Activated CD4-positive, alpha-beta memory T cell treated with anti-CD3 and anti-CD28 coated beads for 36 hours (primary cell): ENCODE measurements around the gene SERPINA9. TPM values are rescaled to one million over a fixed set of nuclear protein-coding genes. Genes with fewer than 3 reads are reported as not detected.
A peak's percentile ranks its signal among the peaks of the same experiment; 100 is the strongest.
"Not testable (repeated sequence)": the region's sequence is repeated elsewhere in the genome, so short reads cannot be mapped to it uniquely, and the experiment has no call there.

ENCODE experiments used
- CTCF ChIA-PET: fragments of 350-600 bp; sonication (Branson Sonifier 250); formaldehyde crosslinking; loops from one replicate; lab custom pipeline; 2021; ENCODE audit warnings: antibody characterized with exemption, inconsistent platforms; lab: Charles Lee
- POLR2A ChIA-PET: fragments of 350-600 bp; sonication (Branson Sonifier 250); formaldehyde crosslinking; loops from one replicate; lab custom pipeline; 2021; ENCODE audit warnings: antibody characterized with exemption; lab: Charles Lee
- DNase-seq: peaks from one replicate; pipeline ENCODE4 v3.0.0-alpha.2; 2020
- H3K27ac Mint-ChIP-seq: one replicate; pipeline ENCODE4 v1.8.0; 2021; ENCODE audit warnings: mixed read lengths
- H3K27me3 Mint-ChIP-seq: one replicate; pipeline ENCODE4 v1.8.0; 2021; ENCODE audit warnings: mixed read lengths
- H3K36me3 Mint-ChIP-seq: one replicate; pipeline ENCODE4 v1.8.0; 2021; ENCODE audit warnings: mixed read lengths
- H3K4me1 Mint-ChIP-seq: one replicate; pipeline ENCODE4 v1.8.0; 2021; ENCODE audit warnings: low read depth, mixed read lengths
- H3K4me3 Mint-ChIP-seq: one replicate; pipeline ENCODE4 v1.8.0; 2021; ENCODE audit warnings: mild to moderate bottlenecking, mixed read lengths
- H3K9me3 Mint-ChIP-seq: one replicate; pipeline ENCODE4 v1.8.0; 2021; ENCODE audit warnings: mixed read lengths
- intact Hi-C: fragments of 100-400 bp; cut with micrococcal nuclease; formaldehyde crosslinking; loops from one replicate; pipeline ENCODE4 v1.15.1; 2023
- total RNA-seq, 2 experiments: library from RNA; stranded (reverse); gene quantifications; one replicate each; pipeline ENCODE4 v1.2.3, GENCODE V29; 2021

SERPINA9 gene
- total RNA-seq, 2 experiments from 2014 or later = not detected

- ChIA-PET POLR2A (no interaction called here), CTCF (no interaction called here)
- Mint-ChIP-seq H3K9me3 (no peaks in the 10 kb centered on the region), H3K27me3 (peaks cover 9% of the 10 kb centered on the region), H3K36me3 (no peaks in the 10 kb centered on the region), H3K4me1 (no peaks in the 10 kb centered on the region), H3K4me3 (no peak overlapping the region), H3K27ac (no peak overlapping the region)
- intact Hi-C loops = no loop called here
- DNase-seq = no peak
These were observed 36.4 kb downstream of the SERPINA9 start for GRCh38 chr14:94439453-94440057.

GRCh38 chr14:94428610-94429009, 47.4 kb downstream of the SERPINA9 start:
- ChIA-PET POLR2A (no interaction called here), CTCF (interaction anchor here (1.0 kb wide), 1 partner anchor 27 kb away, joined by 4 read pairs; no protein-coding TSS in a partner anchor)
- intact Hi-C loops = no loop called here

DNA sequence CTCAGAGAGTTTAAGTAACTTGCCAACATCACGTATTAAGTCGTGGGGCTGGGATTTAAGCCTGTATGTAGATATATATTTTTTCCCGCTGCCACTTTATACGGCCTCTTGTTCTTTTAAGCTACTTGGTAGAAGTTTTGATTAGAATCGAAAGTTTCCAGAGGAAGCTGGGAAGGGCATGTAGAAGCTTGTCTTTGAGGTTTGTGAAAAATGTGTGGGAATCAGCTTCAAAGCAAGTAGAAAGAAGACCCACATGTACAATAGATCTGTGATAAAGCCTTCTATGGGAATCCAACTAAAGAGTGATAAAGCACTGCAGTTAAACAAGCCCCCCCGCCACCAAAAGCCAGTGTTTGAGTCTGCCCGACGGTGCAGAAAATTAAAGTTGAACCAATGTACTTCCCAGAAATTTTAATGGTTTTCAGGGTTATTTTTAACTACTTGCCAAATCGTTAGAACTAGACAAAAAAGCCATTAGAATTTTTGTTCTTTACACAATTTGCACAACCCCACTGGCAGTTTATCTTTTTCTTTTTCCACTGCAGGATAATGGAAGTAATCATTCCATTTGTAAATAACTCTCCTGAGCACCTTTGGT, 48.9 kb downstream of the SERPINA9 start:
- ChIA-PET POLR2A (no interaction called here), CTCF (no interaction called here)
- no peaks in the 10 kb centered on the region for H3K36me3 Mint-ChIP-seq
- H3K27me3 Mint-ChIP-seq = peaks cover 8% of the 10 kb centered on the region
- no peak for DNase-seq
- H3K4me3 Mint-ChIP-seq = no peak overlapping the region
- intact Hi-C loops = no loop called here
- H3K9me3 Mint-ChIP-seq = peaks cover 3% of the 10 kb centered on the region
- H3K27ac Mint-ChIP-seq = no peak overlapping the region
- H3K4me1 Mint-ChIP-seq = peaks cover 7% of the 10 kb centered on the region

More at GRCh38 chr14:94428610-94429009, 47.4 kb downstream of the SERPINA9 start:
- Mint-ChIP-seq H3K9me3 (peaks cover 3% of the 10 kb centered on the region), H3K27ac (no peak overlapping the region), H3K27me3 (peaks cover 5% of the 10 kb centered on the region), H3K4me1 (no peaks in the 10 kb centered on the region), H3K4me3 (no peak overlapping the region), H3K36me3 (no peaks in the 10 kb centered on the region)
- no peak for DNase-seq

- Mint-ChIP-seq H3K4me3 (no peak overlapping the region), H3K4me1 (peaks cover 7% of the 10 kb centered on the region), H3K9me3 (peaks cover 3% of the 10 kb centered on the region), H3K27me3 (peaks cover 8% of the 10 kb centered on the region), H3K36me3 (no peaks in the 10 kb centered on the region), H3K27ac (no peak overlapping the region)
- intact Hi-C loops = no loop called here
- ChIA-PET CTCF (no interaction called here), POLR2A (no interaction called here)
- no peak for DNase-seq
These were observed 49.5 kb downstream of the SERPINA9 start for GRCh38 chr14:94426526-94426925.

DNA sequence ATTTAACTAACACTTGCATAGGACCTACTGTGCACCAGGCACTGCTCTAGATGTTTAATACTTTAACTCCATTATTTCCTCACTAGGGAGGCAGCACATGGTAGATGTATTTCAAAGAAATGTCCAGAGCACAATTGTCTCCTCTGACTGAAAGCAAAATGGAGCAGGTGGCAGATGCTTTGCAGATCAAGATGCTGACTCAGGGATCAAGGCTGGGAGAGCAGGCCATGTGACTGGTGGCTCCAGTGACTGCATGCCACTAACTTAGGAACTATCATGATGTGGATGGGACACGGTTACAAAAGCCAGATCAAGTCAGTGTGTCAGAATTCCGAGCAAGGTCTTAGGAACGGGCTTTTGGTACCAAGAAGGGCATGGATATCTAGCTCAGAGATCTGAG, 51.6 kb downstream of the SERPINA9 start:
- H3K36me3 Mint-ChIP-seq = no peaks in the 10 kb centered on the region
- H3K27me3 Mint-ChIP-seq = peaks cover 10% of the 10 kb centered on the region
- peaks cover 7% of the 10 kb centered on the region for H3K4me1 Mint-ChIP-seq
- ChIA-PET CTCF (no interaction called here), POLR2A (no interaction called here)
- H3K4me3 Mint-ChIP-seq = no peak overlapping the region
- intact Hi-C loops = no loop called here
- peaks cover 7% of the 10 kb centered on the region for H3K9me3 Mint-ChIP-seq
- no peak overlapping the region for H3K27ac Mint-ChIP-seq
- DNase-seq = no peak

DNA sequence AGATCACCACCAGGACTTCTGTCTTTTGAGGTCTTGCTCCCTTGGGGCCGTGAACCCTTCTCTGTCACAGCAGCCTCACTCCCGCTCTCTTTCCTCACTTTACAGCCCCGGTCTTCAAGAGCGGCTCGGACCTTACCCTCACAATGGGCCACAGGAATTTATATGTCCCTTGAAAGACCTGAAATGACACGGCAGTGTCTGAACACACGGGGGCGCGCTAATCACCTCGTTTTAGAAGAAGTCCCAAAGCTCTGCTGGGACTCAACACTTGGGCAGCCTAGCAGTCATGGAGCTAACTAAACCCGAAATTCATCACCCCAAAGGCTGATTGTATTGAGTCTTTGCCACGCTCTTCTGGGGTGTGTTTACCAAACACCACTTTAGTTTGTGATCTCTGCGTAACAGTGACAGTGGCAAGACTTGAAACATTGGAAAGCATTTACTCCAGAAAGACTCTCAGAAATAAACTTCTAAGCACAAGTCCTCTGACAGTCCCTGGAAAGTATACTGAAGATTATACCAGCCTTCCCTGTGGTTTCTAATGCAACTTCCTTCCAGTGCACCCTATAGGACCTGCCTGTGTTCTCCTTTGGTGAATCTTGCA, 52.4 kb downstream of the SERPINA9 start:
- peaks cover 10% of the 10 kb centered on the region for H3K27me3 Mint-ChIP-seq
- H3K36me3 Mint-ChIP-seq = peaks cover 2% of the 10 kb centered on the region
- peaks cover 7% of the 10 kb centered on the region for H3K4me1 Mint-ChIP-seq
- ChIA-PET POLR2A (no interaction called here), CTCF (interaction anchor here (0.5 to 2.0 kb wide), 10 partner anchors 10 to 127 kb away, joined by 3 to 17 read pairs (median 3); no protein-coding TSS in a partner anchor)
- H3K9me3 Mint-ChIP-seq = peaks cover 10% of the 10 kb centered on the region
- H3K4me3 Mint-ChIP-seq = no peak overlapping the region
- DNase-seq = peak; percentile 78
- no peak overlapping the region for H3K27ac Mint-ChIP-seq
- intact Hi-C loops = loop anchor here (2.0 kb wide), 1 partner anchor 63 kb away; no protein-coding TSS in a partner anchor

GRCh38 chr14:94421316-94421715, 54.7 kb downstream of the SERPINA9 start:
- Mint-ChIP-seq H3K4me3 (no peak overlapping the region), H3K9me3 (peaks cover 21% of the 10 kb centered on the region), H3K27ac (no peak overlapping the region), H3K4me1 (peaks cover 7% of the 10 kb centered on the region), H3K27me3 (peaks cover 10% of the 10 kb centered on the region), H3K36me3 (peaks cover 5% of the 10 kb centered on the region)
- intact Hi-C loops = no loop called here
- CTCF ChIA-PET = interaction anchor here (0.7 to 1.8 kb wide), 3 partner anchors 13 to 127 kb away, joined by 3 to 7 read pairs (median 6); no protein-coding TSS in a partner anchor
- POLR2A ChIA-PET = no interaction called here
- DNase-seq = no peak

DNA sequence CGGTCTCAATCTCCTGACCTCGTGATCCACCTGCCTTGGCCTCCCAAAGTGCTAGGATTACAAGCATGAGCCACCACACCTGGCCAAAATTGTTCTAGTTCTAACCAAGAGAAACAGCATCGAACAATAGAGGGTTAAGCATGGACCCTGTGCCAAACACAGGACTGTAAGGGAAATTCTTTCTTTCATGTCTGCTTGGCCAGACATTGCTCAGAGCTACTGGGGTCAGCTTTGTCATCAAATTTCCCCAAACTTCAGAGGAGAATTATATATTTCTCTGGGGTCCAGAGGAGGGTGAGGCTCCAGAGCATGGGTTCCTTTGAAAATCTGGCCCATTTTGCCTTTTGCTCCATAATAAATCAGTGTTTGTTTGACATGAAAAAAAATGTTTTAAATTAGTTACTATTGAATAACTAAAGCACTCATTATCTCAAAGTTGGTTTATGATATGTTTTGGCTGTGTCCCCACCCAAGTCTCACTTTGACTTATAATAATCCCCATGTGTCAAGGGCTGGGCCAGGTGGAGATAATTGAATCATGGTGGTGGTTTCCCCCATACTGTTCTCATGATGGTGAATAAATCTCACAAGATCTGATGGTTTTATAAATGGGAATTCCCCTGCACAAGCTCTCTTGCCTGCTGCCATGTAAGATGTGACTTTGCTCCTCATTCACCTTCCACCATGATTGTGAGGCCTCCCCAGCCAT, 58.3 kb downstream of the SERPINA9 start:
- H3K36me3 Mint-ChIP-seq, intact Hi-C loops, H3K27me3 Mint-ChIP-seq, POLR2A ChIA-PET, H3K4me3 Mint-ChIP-seq, H3K4me1 Mint-ChIP-seq, CTCF ChIA-PET, H3K27ac Mint-ChIP-seq: not testable (repeated sequence)
- peak; percentile 21 for DNase-seq
- peaks cover 24% of the 10 kb centered on the region for H3K9me3 Mint-ChIP-seq

Other genes with a start within 250 kb of the SERPINA9 start
- gene SERPINA10, start 182.9 kb downstream of the SERPINA9 start, total RNA-seq = not detected
- gene SERPINA6, start 152.9 kb downstream of the SERPINA9 start, total RNA-seq = not detected
- gene SERPINA2, start 109.5 kb downstream of the SERPINA9 start, total RNA-seq = not detected
- gene SERPINA1, start 87.6 kb downstream of the SERPINA9 start, total RNA-seq = 10 to 100 TPM; 22.1 to 24.5 TPM
- gene SERPINA11, start 23.4 kb downstream of the SERPINA9 start, total RNA-seq = not detected
- not detected for gene SERPINA12, start 33.3 kb upstream of the SERPINA9 start, total RNA-seq
- gene SERPINA4, start 85.2 kb upstream of the SERPINA9 start, total RNA-seq = not detected
- not detected for gene SERPINA5, start 105.2 kb upstream of the SERPINA9 start, total RNA-seq
- not detected for gene SERPINA3, start 136.2 kb upstream of the SERPINA9 start, total RNA-seq